ENCODE results near the gene INTS11.

- TF ChIP-seq CTCF (IDR thresholded peaks at IDR 0.05) (no peak), POLR2A (IDR thresholded peaks at IDR 0.05) (no peak)
Measured at GRCh38 chr1:1268284-1268682, 56.2 kb downstream of the INTS11 start.
